Measurements from ENCODE around the gene CYP3A7. TPM values are rescaled to one million over a fixed set of nuclear protein-coding genes. Genes with fewer than 3 reads are reported as not detected.

Gene CYP3A7
- total RNA-seq, 2 experiments from 2014 or later: not detected

DNA sequence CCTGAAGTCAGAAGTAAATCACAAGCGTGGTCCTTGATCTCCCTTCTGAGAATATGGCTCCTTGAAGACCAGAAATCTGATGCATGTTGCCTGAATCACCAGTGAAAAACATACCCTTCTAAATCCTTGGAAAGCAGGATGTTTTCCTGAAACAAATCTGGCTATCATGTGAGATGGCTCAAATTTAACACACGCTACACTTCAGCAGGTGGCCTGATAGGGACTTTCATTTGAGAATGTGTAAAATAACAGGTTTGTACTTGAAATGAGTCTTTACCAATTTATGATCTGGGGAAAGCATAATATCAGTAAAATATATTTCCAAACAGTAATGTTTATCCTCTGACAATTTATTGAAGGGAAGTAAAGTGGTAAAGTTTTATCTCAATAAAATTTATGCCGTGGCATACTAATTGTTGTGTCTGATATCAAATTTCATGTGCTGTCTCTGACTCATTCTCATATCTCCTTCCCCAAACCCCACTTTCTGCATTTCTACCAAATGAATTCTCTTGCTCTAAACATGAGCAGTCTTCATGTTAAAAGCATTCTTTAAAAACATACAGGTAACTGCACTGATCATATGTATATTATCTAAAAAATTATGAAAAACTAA, 31.6 kb upstream of the CYP3A7 start:
- Histone ChIP-seq H3K27me3 (ENCODE audit: control insufficient read depth in 1 of 2, insufficient read depth in 2 of 2, low read length in 2 of 2) (peaks cover 2 to 10% of the 10 kb centered on the region in 2 experiments), H3K27ac (ENCODE audit: low read depth in 1 of 2, low read length in 2 of 2) (no peak overlapping the region), H3K4me1 (ENCODE audit: insufficient read depth, low read length) (no peaks in the 10 kb centered on the region), H3K36me3 (ENCODE audit: insufficient read depth, low read length) (no peaks in the 10 kb centered on the region), H3K4me3 (ENCODE audit: low read length) (no peak overlapping the region), H3K9me3 (ENCODE audit: control insufficient read depth in 1 of 2, insufficient read depth in 1 of 2, low read length in 2 of 2) (no peaks in the 10 kb centered on the region)
- Mint-ChIP-seq H3K27me3 (peaks cover 38% of the 10 kb centered on the region), H3K9me3 (no peaks in the 10 kb centered on the region), H3K4me3 (no peak overlapping the region), H3K36me3 (ENCODE audit: low read depth) (no peaks in the 10 kb centered on the region), H3K27ac (no peak overlapping the region), H3K4me1 (ENCODE audit: low read depth) (no peaks in the 10 kb centered on the region)
- DNase-seq (no peak), ATAC-seq (ENCODE audit: poor library complexity) (no peak)
- ChIA-PET POLR2A (no interaction called here), CTCF (no interaction called here)
- intact Hi-C loops (cut with DNase I, micrococcal nuclease): no loop called here
- TF ChIP-seq, protein P1, sequence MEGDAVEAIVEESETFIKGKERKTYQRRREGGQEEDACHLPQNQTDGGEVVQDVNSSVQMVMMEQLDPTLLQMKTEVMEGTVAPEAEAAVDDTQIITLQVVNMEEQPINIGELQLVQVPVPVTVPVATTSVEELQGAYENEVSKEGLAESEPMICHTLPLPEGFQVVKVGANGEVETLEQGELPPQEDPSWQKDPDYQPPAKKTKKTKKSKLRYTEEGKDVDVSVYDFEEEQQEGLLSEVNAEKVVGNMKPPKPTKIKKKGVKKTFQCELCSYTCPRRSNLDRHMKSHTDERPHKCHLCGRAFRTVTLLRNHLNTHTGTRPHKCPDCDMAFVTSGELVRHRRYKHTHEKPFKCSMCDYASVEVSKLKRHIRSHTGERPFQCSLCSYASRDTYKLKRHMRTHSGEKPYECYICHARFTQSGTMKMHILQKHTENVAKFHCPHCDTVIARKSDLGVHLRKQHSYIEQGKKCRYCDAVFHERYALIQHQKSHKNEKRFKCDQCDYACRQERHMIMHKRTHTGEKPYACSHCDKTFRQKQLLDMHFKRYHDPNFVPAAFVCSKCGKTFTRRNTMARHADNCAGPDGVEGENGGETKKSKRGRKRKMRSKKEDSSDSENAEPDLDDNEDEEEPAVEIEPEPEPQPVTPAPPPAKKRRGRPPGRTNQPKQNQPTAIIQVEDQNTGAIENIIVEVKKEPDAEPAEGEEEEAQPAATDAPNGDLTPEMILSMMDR (IDR thresholded peaks at IDR 0.05): no peak

DNA sequence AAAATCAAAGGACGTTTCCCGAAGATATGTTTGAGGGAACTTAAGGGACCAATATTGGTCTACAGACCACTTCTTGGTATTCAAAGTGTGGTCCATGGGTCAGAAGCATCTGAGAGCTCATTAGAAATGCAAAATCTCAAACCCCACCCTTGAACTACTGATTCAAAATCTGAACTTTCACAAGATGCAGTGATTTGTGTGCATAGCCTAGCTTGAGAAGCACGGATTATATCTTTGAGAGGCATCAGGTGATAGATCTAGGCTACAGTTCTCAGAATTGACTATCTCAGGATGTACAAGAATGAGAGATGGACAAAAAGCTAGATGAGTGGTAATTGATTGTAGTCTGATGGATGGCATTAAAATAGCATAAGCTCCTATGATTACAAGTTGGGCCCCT, 29.5 kb upstream of the CYP3A7 start:
- Histone ChIP-seq H3K4me1 (ENCODE audit: insufficient read depth, low read length) (no peaks in the 10 kb centered on the region), H3K27me3 (ENCODE audit: control insufficient read depth in 1 of 2, insufficient read depth in 2 of 2, low read length in 2 of 2) (peaks cover 0 to 2% of the 10 kb centered on the region in 2 experiments), H3K27ac (ENCODE audit: low read depth in 1 of 2, low read length in 2 of 2) (no peak overlapping the region), H3K9me3 (ENCODE audit: control insufficient read depth in 1 of 2, insufficient read depth in 1 of 2, low read length in 2 of 2) (no peaks in the 10 kb centered on the region), H3K36me3 (ENCODE audit: insufficient read depth, low read length) (no peaks in the 10 kb centered on the region), H3K4me3 (ENCODE audit: low read length) (no peak overlapping the region)
- Mint-ChIP-seq H3K9me3 (no peaks in the 10 kb centered on the region), H3K4me3 (no peak overlapping the region), H3K27ac (no peak overlapping the region), H3K4me1 (ENCODE audit: low read depth) (no peaks in the 10 kb centered on the region), H3K27me3 (peaks cover 20% of the 10 kb centered on the region), H3K36me3 (ENCODE audit: low read depth) (no peaks in the 10 kb centered on the region)
- ATAC-seq (ENCODE audit: poor library complexity): no peak
- ChIA-PET CTCF (no interaction called here), POLR2A (no interaction called here)
- DNase-seq: no peak
- TF ChIP-seq, protein P1 (IDR thresholded peaks at IDR 0.05): no peak
- intact Hi-C loops (cut with DNase I, micrococcal nuclease): no loop called here

DNA sequence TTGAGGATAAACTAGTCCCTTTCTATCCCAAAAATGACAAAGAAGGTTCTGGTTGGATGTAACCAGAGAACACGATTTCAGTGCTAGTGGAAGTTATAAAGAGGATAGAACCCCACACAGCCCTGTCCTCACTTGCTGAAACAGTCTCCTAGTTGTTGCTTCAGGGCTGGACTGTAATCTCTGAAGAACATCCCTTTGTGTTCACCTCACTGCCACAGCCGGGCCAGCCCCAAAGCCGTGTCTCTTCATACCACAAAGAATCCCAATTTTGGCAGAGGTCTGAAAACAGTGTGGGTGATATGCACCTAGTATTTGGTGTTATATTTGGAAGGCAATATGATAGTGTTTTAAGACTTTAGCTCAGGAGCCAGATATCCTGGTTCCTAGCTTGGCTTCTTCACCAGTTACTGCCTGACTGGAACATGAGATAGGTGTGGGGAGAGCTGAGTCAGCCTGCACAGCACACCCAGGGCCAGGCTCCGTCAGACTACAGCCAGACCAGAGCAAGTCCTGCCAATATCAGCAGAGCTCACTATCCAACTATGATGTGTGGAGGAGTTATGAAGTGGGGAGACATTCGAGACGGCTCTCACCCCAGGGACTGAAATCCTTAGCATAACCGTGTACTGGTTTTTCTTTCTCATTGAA, 27.8 kb upstream of the CYP3A7 start:
- ATAC-seq (ENCODE audit: poor library complexity) (no peak), DNase-seq (no peak)
- Histone ChIP-seq H3K9me3 (ENCODE audit: control insufficient read depth in 1 of 2, insufficient read depth in 1 of 2, low read length in 2 of 2) (no peaks in the 10 kb centered on the region), H3K4me1 (ENCODE audit: insufficient read depth, low read length) (no peaks in the 10 kb centered on the region), H3K36me3 (ENCODE audit: insufficient read depth, low read length) (no peaks in the 10 kb centered on the region), H3K4me3 (ENCODE audit: low read length) (no peak overlapping the region), H3K27me3 (ENCODE audit: control insufficient read depth in 1 of 2, insufficient read depth in 2 of 2, low read length in 2 of 2) (no peaks in the 10 kb centered on the region), H3K27ac (ENCODE audit: low read depth in 1 of 2, low read length in 2 of 2) (no peak overlapping the region)
- no peaks in the 10 kb centered on the region for H3K4me1 Mint-ChIP-seq (ENCODE audit: low read depth)
- ChIA-PET CTCF (no interaction called here), POLR2A (no interaction called here)
- H3K27me3 Mint-ChIP-seq: peaks cover 4% of the 10 kb centered on the region
- no peaks in the 10 kb centered on the region for H3K36me3 Mint-ChIP-seq (ENCODE audit: low read depth)
- no peaks in the 10 kb centered on the region for H3K9me3 Mint-ChIP-seq
- no peak overlapping the region for H3K27ac Mint-ChIP-seq
- intact Hi-C loops (cut with DNase I, micrococcal nuclease): no loop called here
- H3K4me3 Mint-ChIP-seq: no peak overlapping the region
- TF ChIP-seq, protein P1 (IDR thresholded peaks at IDR 0.05): no peak

Measured in CD4-positive, alpha-beta T cell (primary cell).